Naive thymus-derived CD8-positive, alpha-beta T cell (primary cell): ENCODE measurements around the gene CSRNP2. TPM values are rescaled to one million over a fixed set of nuclear protein-coding genes. Genes with fewer than 3 reads are reported as not detected.

Experiments used
- ATAC-seq, 2 donors: fragments of 150-1000 bp; cut with Tn5 transposase in 1 of 2; sonication (Bioruptor Pico), chemical (Tn5 transposase) in 1 of 2; 1 replicate in 1 of 2; 2 replicates in 1 of 2; pipeline ENCODE4 v1.10.0; 2021; ENCODE audit warnings: mild to moderate bottlenecking in 2 of 2, moderate library complexity in 2 of 2
- POLR2A ChIA-PET: fragments of 350-600 bp; sonication (Branson Sonifier 250); formaldehyde crosslinking; loops from one replicate; lab custom pipeline; 2021; ENCODE audit warnings: antibody characterized with exemption; lab: Charles Lee
- DNase-seq, 10 donors: peaks; one replicate each; pipeline versions ENCODE4 v3.0.0 to v3.0.0-alpha.2; 2020 to 2022
- H3K27ac Mint-ChIP-seq, 10 donors: one replicate each; pipeline ENCODE4 v1.8.0; 2020 to 2022; ENCODE audit warnings: mild to moderate bottlenecking in 10 of 10, mixed read lengths in 10 of 10, moderate library complexity in 4 of 10, inconsistent platforms in 1 of 10
- H3K27me3 Mint-ChIP-seq, 5 donors: one replicate each; pipeline ENCODE4 v1.8.0; 2021 to 2022; ENCODE audit warnings: mixed read lengths in 5 of 5
- H3K36me3 Mint-ChIP-seq, 3 donors: one replicate each; pipeline ENCODE4 v1.8.0; 2020 to 2022; ENCODE audit warnings: mixed read lengths in 3 of 3, mild to moderate bottlenecking in 2 of 3, inconsistent platforms in 1 of 3
- H3K4me1 Mint-ChIP-seq, 4 donors: one replicate each; pipeline ENCODE4 v1.8.0; 2021 to 2022; ENCODE audit warnings: mixed read lengths in 4 of 4
- H3K4me3 Mint-ChIP-seq, 10 donors: one replicate each; pipeline ENCODE4 v1.8.0; 2020 to 2022; ENCODE audit warnings: mild to moderate bottlenecking in 10 of 10, mixed read lengths in 10 of 10, moderate library complexity in 6 of 10, inconsistent platforms in 1 of 10
- H3K9me3 Mint-ChIP-seq, 9 donors: one replicate each; pipeline ENCODE4 v1.8.0; 2020 to 2022; ENCODE audit warnings: mixed read lengths in 9 of 9, mild to moderate bottlenecking in 3 of 9, inconsistent platforms in 1 of 9, moderate library complexity in 1 of 9
- polyA plus RNA-seq, 3 donors: library from polyadenylated mRNA; unstranded; fragments of 300-500 nt; fragmentation: Illumina TruSeq; gene quantifications; one replicate each; pipeline ENCODE4 v1.2.3, GENCODE V29; 2021
- total RNA-seq, 8 experiments: library from RNA in 2 of 8; stranded (reverse) in 2 of 8; gene quantifications; one replicate each; pipeline ENCODE4 v1.2.3 and lab custom pipeline; 2021 to 2026

Gene CSRNP2
- total and polyA plus RNA-seq, 5 experiments from 2014 or later = 2.7 to 35.2 (median 3.6) TPM

DNA sequence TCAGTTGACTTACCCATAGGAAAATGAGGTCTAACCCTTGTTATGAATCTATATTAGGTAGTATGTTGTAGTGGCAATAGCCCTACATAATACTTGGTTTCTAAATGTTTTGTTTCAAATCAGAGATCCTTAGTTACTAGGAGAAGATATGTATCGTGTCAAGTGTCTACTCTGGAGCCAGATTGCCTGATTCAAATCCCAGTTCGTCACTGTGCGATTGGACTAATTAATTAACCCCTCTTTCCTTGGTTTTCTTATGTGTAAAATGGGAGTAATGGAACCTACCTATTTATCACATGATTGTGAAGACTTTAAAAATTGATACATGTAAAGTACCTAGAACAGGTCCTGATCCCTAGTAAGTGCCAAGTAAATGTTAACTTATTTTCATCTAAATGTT, 33.9 kb downstream of the CSRNP2 start:
- Mint-ChIP-seq H3K9me3 (no peaks in the 10 kb centered on the region), H3K27ac (peak overlapping the region in 8 of 10 donors; percentile 89 to 98 (median 97)), H3K27me3 (no peaks in the 10 kb centered on the region), H3K4me3 (peak overlapping the region; percentile 91 to 99 (median 95)), H3K36me3 (peaks cover 3 to 43% (median 3%) of the 10 kb centered on the region in 3 donors), H3K4me1 (peaks cover 19 to 35% (median 33%) of the 10 kb centered on the region in 4 donors)
- ATAC-seq = no peak
- POLR2A ChIA-PET = interaction anchor here (0.7 to 1.9 kb wide), 2 partner anchors 34 to 1347 kb away, joined by 4 to 10 read pairs; partner anchors contain the start of gene CSRNP2
- no peak for DNase-seq

DNA sequence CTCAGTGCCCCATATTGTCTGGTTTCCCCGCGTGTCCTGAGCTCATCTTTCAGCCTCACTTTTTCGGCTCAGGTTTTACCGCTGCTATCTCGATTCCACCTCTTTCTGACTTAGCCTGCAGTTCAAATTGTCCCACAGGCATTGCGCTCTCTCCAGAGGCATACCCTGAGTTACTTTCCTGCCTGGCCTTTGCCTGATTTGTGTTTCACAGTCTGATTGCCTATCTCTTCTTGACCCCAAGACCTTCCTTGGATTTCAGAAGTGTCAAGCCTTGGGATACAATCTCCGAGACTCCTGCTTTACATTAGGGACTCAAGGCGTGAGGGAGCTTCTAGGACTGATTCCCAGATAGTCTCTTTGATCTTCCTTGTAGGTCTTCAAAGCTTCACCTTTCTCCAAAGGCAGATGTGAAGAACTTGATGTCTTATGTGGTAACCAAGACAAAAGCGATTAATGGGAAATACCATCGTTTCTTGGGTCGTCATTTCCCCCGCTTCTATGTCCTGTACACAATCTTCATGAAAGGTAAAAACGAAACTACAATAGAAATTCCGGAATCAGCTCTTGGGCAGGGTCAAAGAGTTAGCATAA, 34.6 kb downstream of the CSRNP2 start:
- H3K9me3 Mint-ChIP-seq = no peaks in the 10 kb centered on the region
- H3K27me3 Mint-ChIP-seq = no peaks in the 10 kb centered on the region
- peak overlapping the region; percentile 91 to 99 (median 95) for H3K4me3 Mint-ChIP-seq
- DNase-seq (peak in 2 of 10 donors; percentile 17 to 23), ATAC-seq (no peak)
- H3K36me3 Mint-ChIP-seq = peaks cover 3 to 36% (median 3%) of the 10 kb centered on the region in 3 donors
- peaks cover 19 to 35% (median 33%) of the 10 kb centered on the region in 4 donors for H3K4me1 Mint-ChIP-seq
- POLR2A ChIA-PET = interaction anchor here (1.0 to 3.2 kb wide), 5 partner anchors 23 to 285 kb away, joined by 3 to 14 read pairs (median 6); partner anchors contain the start of genes ATF1, CSRNP2, POU6F1 and SLC11A2
- H3K27ac Mint-ChIP-seq = peak overlapping the region; percentile 89 to 99 (median 97)

DNA sequence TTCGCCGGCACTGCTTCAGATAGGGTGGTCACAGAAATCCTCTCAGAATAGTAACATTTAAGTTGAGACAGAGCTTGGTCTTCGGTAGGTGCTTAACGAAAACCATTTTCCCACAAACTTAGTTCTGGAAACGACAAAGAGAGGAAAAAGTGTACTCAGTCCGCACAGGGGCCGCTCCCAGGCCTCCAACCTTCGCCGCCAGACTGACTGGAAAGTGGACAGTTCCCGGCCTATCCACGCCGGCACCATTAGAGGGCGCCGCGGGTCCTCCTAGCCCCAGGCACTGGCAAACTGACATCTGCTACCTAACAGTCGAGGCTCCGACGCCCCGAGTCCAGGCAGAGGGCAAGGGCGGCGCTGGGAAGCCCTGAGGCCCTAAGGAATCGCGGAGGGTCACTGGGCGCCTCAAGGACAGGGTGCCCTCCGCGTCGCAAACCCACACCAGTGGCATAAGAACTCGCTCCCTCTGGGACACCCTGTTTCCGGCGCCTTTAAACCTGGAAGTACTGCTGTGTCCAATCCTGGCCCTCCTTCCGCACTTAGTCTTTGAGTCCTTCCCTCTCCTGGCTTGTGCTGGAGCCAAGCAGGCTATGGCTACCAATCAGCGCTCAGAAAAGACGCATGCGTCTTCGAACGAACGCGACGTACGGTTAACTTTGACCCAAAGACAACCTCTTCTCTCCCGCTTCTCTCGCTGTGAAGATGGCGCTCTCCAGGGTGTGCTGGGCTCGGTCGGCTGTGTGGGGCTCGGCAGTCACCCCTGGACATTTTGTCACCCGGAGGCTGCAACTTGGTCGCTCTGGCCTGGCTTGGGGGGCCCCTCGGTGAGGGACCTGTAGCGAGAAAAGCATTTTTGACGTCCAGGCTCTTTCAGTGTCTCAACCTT, 35.5 kb downstream of the CSRNP2 start, which contains the start of gene LETMD1:
TSS of gene LETMD1 (plus strand) at position 673 of the 886 bp plus-strand sequence. CDS start at position 703, 30 bp downstream.
- Mint-ChIP-seq H3K27me3 (no peaks in the 10 kb centered on the region), H3K4me1 (peaks cover 19 to 35% (median 33%) of the 10 kb centered on the region in 4 donors), H3K27ac (peak within 1 kb of the TSS; percentile 89 to 99 (median 97)), H3K4me3 (peak within 1 kb of the TSS; percentile 91 to 99 (median 95)), H3K9me3 (no peaks in the 10 kb centered on the region), H3K36me3 (peaks cover 3 to 27% (median 3%) of the 10 kb centered on the region in 3 donors)
- POLR2A ChIA-PET = interaction anchor here (0.6 to 3.2 kb wide), 7 partner anchors 19 to 284 kb away, joined by 3 to 14 read pairs (median 4); partner anchors contain the start of genes ATF1, CSRNP2, POU6F1 and SLC11A2
- DNase-seq (peak; percentile 83 to 97 (median 91)), ATAC-seq (peak; percentile 95 to 96)

DNA sequence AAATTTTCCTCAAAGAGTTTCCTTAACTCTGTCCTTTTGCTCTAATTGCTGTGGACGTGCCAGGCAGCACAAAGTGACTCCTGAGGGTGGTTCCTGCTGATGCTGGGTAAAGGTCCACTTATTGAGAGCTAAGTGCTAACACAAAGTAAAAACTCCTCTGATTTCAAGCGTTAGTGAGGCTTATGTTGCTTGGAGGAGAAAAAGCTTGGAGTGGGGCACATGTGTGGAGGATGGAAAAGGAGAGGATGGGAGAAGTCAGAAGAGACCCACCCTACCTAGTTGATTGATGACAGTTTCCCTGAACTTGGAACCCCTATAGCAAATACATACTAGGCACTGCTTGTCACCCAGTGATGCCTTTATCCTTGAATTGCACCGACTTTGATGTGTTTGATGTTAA, 47.1 kb downstream of the CSRNP2 start:
- POLR2A ChIA-PET = no interaction called here
- DNase-seq (no peak), ATAC-seq (no peak)
- Mint-ChIP-seq H3K36me3 (no peaks in the 10 kb centered on the region), H3K9me3 (no peaks in the 10 kb centered on the region), H3K27ac (no peak overlapping the region), H3K4me3 (no peak overlapping the region), H3K27me3 (no peaks in the 10 kb centered on the region), H3K4me1 (no peaks in the 10 kb centered on the region)

DNA sequence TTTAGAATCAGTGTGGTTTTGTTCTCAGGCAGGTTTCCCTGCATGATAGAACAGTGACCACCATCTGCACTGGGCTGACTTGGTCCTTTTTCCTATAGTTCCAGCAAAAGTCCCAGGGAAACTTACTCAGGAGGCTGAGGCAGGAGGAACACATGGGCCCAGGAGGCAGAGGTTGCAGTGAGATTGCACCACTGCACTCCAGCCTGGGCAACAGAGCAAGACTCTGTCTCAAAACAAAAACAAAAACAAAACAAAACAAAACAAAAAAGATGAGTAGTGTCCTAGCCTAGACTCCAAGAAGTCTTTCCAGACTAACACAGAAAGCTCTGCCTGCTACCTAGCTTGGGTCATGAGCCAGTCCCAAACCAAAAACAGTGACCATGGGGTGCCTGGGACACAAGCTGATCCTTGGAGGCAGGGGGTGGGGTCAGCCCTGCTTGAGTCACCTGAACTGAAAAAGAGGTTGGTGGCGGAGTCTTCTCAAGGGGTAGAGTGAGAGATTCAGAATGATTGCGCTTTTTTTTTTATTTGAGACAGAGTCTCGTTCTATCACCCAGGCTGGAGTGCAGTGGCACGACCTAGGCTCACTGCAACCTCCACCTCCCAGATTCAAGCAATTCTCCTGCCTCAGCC, 49.8 kb downstream of the CSRNP2 start:
- H3K36me3 Mint-ChIP-seq = no peaks in the 10 kb centered on the region
- no peaks in the 10 kb centered on the region for H3K9me3 Mint-ChIP-seq
- H3K27me3 Mint-ChIP-seq = no peaks in the 10 kb centered on the region
- POLR2A ChIA-PET = no interaction called here
- DNase-seq (no peak), ATAC-seq (no peak)
- peak overlapping the region in 1 of 10 donors; percentile 57 for H3K27ac Mint-ChIP-seq
- no peak overlapping the region for H3K4me3 Mint-ChIP-seq
- H3K4me1 Mint-ChIP-seq = peaks cover 0 to 4% (median 2%) of the 10 kb centered on the region in 4 donors

GRCh38 chr12:51033048-51033447, 50.3 kb downstream of the CSRNP2 start:
- ATAC-seq (no peak), DNase-seq (no peak)
- Mint-ChIP-seq H3K27ac (peak overlapping the region in 1 of 10 donors; percentile 57), H3K4me3 (no peak overlapping the region), H3K9me3 (no peaks in the 10 kb centered on the region), H3K4me1 (peaks cover 2 to 9% (median 5%) of the 10 kb centered on the region in 4 donors), H3K27me3 (no peaks in the 10 kb centered on the region), H3K36me3 (no peaks in the 10 kb centered on the region)
- POLR2A ChIA-PET = interaction anchor here (0.7 kb wide), 1 partner anchor 57 kb away, joined by 3 read pairs; no protein-coding TSS in a partner anchor

GRCh38 chr12:51028813-51029150, 54.6 kb downstream of the CSRNP2 start:
- H3K27ac Mint-ChIP-seq = peak overlapping the region in 3 of 10 donors; percentile 19 to 80 (median 77)
- no peak overlapping the region for H3K4me3 Mint-ChIP-seq

GRCh38 chr12:51028126-51028812, 55.1 kb downstream of the CSRNP2 start:
- ATAC-seq (no peak), DNase-seq (peak in 4 of 10 donors; percentile 9 to 41 (median 21))
- H3K27me3 Mint-ChIP-seq = no peaks in the 10 kb centered on the region
- no peaks in the 10 kb centered on the region for H3K36me3 Mint-ChIP-seq
- peak overlapping the region in 8 of 10 donors; percentile 24 to 89 (median 65) for H3K27ac Mint-ChIP-seq
- H3K9me3 Mint-ChIP-seq = no peaks in the 10 kb centered on the region
- POLR2A ChIA-PET = interaction anchor here (0.6 to 4.4 kb wide), 4 partner anchors 9 to 264 kb away, joined by 3 to 41 read pairs (median 8); partner anchors contain the start of gene ATF1
- H3K4me3 Mint-ChIP-seq = peak overlapping the region in 9 of 10 donors; percentile 13 to 82 (median 50)
- H3K4me1 Mint-ChIP-seq = peaks cover 30 to 48% (median 42%) of the 10 kb centered on the region in 4 donors

More at GRCh38 chr12:51028813-51029150, 54.6 kb downstream of the CSRNP2 start:
- H3K27me3 Mint-ChIP-seq = no peaks in the 10 kb centered on the region
- no peaks in the 10 kb centered on the region for H3K36me3 Mint-ChIP-seq
- H3K9me3 Mint-ChIP-seq = no peaks in the 10 kb centered on the region
- POLR2A ChIA-PET = interaction anchor here (0.6 to 4.4 kb wide), 3 partner anchors 10 to 264 kb away, joined by 4 to 41 read pairs (median 13); partner anchors contain the start of gene ATF1
- ATAC-seq (no peak), DNase-seq (no peak)
- H3K4me1 Mint-ChIP-seq = peaks cover 28 to 43% (median 37%) of the 10 kb centered on the region in 4 donors

DNA sequence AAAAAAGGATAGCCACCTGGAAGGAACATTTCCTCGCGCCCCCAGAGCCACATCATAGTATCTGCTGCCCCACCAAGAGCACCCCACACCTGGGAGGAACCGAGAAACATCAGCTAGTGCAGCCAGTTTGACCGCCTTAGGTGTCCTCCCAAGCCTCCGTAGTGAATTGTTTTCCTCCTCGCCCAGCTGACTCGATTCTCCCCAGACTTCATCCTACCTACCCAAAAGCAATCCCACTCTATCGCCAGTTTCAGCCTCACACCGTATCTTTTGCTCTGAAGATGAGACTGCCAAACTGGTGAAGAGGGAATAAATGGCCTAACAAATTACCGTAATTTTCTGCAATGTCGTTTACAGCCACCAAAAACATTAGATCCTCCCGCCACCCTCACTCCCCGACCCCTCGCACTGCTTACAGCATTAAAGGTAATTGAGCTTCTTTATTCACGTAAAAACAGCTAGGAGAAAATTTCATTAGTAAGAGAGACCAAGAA, 56.0 kb downstream of the CSRNP2 start:
- Mint-ChIP-seq H3K36me3 (no peaks in the 10 kb centered on the region), H3K27me3 (no peaks in the 10 kb centered on the region), H3K27ac (peak overlapping the region in 9 of 10 donors; percentile 48 to 92 (median 78)), H3K4me3 (peak overlapping the region; percentile 48 to 99 (median 70)), H3K9me3 (no peaks in the 10 kb centered on the region), H3K4me1 (peaks cover 30 to 55% (median 48%) of the 10 kb centered on the region in 4 donors)
- DNase-seq (no peak), ATAC-seq (no peak)
- POLR2A ChIA-PET = interaction anchor here (0.6 to 4.4 kb wide), 6 partner anchors 8 to 505 kb away, joined by 3 to 41 read pairs (median 9); partner anchors contain the start of genes ATF1, DAZAP2 and POU6F1

DNA sequence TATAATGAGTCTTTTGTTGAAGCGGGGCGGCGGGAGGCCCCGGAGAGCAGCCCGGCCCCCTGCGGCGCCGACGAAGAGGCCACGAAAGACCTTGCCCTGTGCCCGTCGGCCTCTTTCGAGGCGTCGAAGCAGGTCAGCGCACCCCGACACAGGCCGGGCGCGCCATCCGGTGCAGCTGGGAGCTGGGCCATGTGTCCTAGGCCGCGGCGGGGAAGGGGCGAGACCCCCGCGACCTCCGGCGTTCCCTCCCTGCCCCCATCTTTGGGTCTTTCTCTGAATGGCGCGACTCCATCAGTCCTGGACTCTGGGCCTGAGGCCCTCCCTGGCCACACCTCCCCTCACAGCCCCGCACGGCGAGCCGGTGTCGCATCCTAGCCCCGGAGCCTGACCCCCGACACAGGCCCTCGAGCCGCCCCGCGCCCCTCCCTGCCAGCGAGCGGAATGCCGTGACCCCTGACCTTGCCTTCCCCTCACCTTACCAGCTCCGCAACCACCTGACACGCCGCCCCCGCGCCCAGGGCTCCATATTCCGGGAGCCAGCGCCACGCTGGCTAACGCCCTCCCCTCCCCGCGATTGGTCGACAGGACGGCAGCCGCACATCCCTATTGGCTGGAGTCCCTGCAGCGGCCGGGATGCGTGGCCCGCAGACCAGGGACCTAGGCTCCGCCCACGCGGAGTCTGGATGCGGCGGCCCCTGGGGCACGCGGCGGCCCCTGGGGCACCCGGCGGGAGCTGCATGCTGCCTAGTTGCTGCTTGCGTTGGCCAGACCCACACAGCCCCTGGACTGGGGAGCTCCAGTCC, 57.4 kb downstream of the CSRNP2 start, which contains the start of gene SLC11A2:
TSS of gene SLC11A2 (minus strand) at position 549 of the 803 bp plus-strand sequence. CDS start 15,656 bp downstream, outside the sequence.
- ATAC-seq (peak; percentile 90 to 92), DNase-seq (peak; percentile 83 to 94 (median 87))
- POLR2A ChIA-PET = interaction anchor here (0.6 to 4.4 kb wide), 15 partner anchors 11 to 520 kb away, joined by 3 to 41 read pairs (median 6); partner anchors contain the start of genes ATF1, CSRNP2, DAZAP2 and LETMD1
- Mint-ChIP-seq H3K27ac (peak within 1 kb of the TSS; percentile 87 to 98 (median 96)), H3K36me3 (no peaks in the 10 kb centered on the region), H3K4me1 (peaks cover 36 to 68% (median 61%) of the 10 kb centered on the region in 4 donors), H3K9me3 (no peaks in the 10 kb centered on the region), H3K4me3 (peak within 1 kb of the TSS; percentile 94 to 99 (median 96)), H3K27me3 (no peaks in the 10 kb centered on the region)
